ENCODE measurements around the gene SIRT1. TPM values are rescaled to one million over a fixed set of nuclear protein-coding genes. Genes with fewer than 3 reads are reported as not detected.

The SIRT1 gene
- total RNA-seq, 2 experiments from 2014 or later, result 20.7 to 23.4 TPM

DNA sequence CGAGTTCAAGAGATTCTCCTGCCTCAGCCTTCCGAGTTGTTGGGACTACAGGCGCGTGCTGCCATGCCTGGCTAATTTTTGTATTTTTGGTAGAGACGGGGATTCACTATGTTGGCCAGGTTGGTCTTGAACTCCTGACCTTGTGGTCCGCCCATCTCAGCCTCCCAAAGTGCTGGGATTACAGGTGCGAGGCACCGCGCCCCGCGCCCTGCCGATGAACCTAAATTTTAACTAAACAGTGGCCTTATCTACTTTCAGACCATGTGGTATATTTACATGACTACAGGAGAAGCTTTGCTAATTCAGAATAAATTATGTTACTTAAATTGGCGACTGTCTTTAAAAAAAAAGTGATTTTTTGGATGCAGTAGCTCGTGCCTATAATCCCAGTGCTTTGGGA is 9.2 kb downstream of the SIRT1 start:
- Mint-ChIP-seq H3K4me1 (peaks cover 18% of the 10 kb centered on the region), H3K27ac (no peak overlapping the region), H3K9me3 (ENCODE audit: low read depth) (no peaks in the 10 kb centered on the region), H3K36me3 (peaks cover 57% of the 10 kb centered on the region), H3K27me3 (no peaks in the 10 kb centered on the region), H3K4me3 (no peak overlapping the region)
- CTCF ChIA-PET, result no interaction called here
- ATAC-seq, result no peak
- DNase-seq, result no peak

DNA sequence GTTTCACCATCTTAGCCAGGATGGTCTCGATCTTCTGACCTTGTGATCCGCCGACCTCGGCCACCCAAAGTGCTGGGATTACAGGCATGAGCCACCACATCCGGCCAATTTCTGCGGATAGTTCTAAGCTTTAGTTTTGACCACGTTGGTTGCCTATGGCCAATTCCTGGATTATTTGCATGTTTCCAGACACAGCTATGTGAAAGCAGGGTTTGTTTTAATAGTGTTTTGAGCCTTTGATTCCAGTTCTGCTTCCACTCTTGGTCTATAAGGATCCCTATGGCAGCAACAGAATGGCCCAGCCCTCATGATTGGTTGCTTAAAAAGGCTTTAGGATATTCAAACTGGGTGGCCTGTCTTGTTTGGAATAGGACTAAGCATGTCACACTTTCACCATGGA is 19.1 kb downstream of the SIRT1 start:
- no peaks in the 10 kb centered on the region for H3K27me3 Mint-ChIP-seq
- ATAC-seq, result no peak
- H3K4me3 Mint-ChIP-seq, result no peak overlapping the region
- no peak overlapping the region for H3K27ac Mint-ChIP-seq
- CTCF ChIA-PET, result interaction anchor here (2.1 kb wide), 1 partner anchor 12 kb away, joined by 4 read pairs; no protein-coding TSS in a partner anchor
- peaks cover 65% of the 10 kb centered on the region for H3K36me3 Mint-ChIP-seq
- DNase-seq, result no peak
- H3K4me1 Mint-ChIP-seq, result peaks cover 5% of the 10 kb centered on the region
- no peaks in the 10 kb centered on the region for H3K9me3 Mint-ChIP-seq (ENCODE audit: low read depth)

DNA sequence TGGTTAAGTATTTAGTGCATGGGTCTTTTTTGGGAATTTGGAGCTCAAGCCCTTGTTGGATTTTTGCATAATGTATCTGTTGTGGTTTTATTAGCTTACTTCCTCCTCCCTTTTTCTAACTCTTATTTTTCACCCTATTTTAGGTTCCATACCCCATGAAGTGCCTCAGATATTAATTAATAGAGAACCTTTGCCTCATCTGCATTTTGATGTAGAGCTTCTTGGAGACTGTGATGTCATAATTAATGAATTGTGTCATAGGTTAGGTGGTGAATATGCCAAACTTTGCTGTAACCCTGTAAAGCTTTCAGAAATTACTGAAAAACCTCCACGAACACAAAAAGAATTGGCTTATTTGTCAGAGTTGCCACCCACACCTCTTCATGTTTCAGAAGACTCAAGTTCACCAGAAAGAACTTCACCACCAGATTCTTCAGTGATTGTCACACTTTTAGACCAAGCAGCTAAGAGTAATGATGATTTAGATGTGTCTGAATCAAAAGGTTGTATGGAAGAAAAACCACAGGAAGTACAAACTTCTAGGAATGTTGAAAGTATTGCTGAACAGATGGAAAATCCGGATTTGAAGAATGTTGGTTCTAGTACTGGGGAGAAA is 28.0 kb downstream of the SIRT1 start:
- Mint-ChIP-seq H3K27ac (no peak overlapping the region), H3K4me1 (peaks cover 12% of the 10 kb centered on the region), H3K36me3 (peaks cover 59% of the 10 kb centered on the region), H3K27me3 (no peaks in the 10 kb centered on the region), H3K9me3 (ENCODE audit: low read depth) (no peaks in the 10 kb centered on the region), H3K4me3 (no peak overlapping the region)
- CTCF ChIA-PET, result interaction anchor here (1.5 kb wide), 1 partner anchor 57 kb away, joined by 4 read pairs; no protein-coding TSS in a partner anchor
- no peak for ATAC-seq
- DNase-seq, result no peak

DNA sequence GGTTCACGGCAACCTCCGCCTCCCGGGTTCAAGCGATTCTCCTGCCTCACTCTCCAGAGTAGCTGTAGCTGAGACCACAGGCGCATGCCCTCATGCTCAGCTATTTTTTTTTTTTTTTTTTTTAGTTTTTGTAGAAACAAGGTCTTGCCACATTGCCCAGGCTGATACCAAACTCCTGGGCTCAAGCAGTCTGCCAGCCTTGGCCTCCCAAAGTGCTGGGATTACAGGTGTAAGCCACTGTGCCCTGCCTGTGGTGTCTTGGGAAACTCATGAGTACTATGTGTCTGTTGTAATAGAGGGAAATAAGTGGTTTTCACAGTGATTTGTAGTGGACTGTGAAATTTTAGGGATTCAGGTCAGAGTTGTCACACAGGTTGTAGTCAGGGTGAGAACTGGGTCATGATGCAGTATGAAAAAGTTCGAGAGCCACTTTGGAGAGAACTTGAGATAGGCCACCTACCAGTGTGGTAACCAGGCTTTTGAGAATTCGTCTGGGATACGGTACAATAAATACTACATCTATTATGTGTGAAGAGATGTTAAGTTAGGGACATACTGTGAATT is 30.4 kb downstream of the SIRT1 start:
- peaks cover 49% of the 10 kb centered on the region for H3K36me3 Mint-ChIP-seq
- H3K27me3 Mint-ChIP-seq, result no peaks in the 10 kb centered on the region
- peaks cover 16% of the 10 kb centered on the region for H3K4me1 Mint-ChIP-seq
- DNase-seq, result no peak
- H3K9me3 Mint-ChIP-seq (ENCODE audit: low read depth), result no peaks in the 10 kb centered on the region
- no peak overlapping the region for H3K27ac Mint-ChIP-seq
- CTCF ChIA-PET, result interaction anchor here (1.4 kb wide), 2 partner anchors 20 to 40 kb away, joined by 3 to 4 read pairs; no protein-coding TSS in a partner anchor
- ATAC-seq, result no peak
- no peak overlapping the region for H3K4me3 Mint-ChIP-seq

DNA sequence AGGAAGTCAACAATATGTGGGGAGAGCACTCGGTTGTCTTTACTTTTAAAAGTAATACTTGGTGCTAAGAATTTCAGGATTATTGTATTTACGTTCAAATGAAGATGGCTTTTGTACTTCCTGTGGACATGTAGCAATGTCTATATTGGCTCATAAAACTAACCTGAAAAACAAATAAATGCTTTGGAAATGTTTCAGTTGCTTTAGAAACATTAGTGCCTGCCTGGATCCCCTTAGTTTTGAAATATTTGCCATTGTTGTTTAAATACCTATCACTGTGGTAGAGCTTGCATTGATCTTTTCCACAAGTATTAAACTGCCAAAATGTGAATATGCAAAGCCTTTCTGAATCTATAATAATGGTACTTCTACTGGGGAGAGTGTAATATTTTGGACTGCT is 32.7 kb downstream of the SIRT1 start:
- Mint-ChIP-seq H3K27me3 (no peaks in the 10 kb centered on the region), H3K9me3 (ENCODE audit: low read depth) (no peaks in the 10 kb centered on the region), H3K4me1 (peaks cover 15% of the 10 kb centered on the region), H3K27ac (peak overlapping the region; percentile 36), H3K36me3 (peaks cover 37% of the 10 kb centered on the region), H3K4me3 (no peak overlapping the region)
- DNase-seq (no peak), ATAC-seq (no peak)
- CTCF ChIA-PET, result interaction anchor here (1.2 kb wide), 2 partner anchors 12 to 62 kb away, joined by 3 to 4 read pairs; no protein-coding TSS in a partner anchor

DNA sequence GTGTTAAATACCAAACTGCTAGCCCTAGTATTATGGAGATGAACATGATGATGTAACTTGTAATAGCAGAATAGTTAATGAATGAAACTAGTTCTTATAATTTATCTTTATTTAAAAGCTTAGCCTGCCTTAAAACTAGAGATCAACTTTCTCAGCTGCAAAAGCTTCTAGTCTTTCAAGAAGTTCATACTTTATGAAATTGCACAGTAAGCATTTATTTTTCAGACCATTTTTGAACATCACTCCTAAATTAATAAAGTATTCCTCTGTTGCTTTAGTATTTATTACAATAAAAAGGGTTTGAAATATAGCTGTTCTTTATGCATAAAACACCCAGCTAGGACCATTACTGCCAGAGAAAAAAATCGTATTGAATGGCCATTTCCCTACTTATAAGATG is 33.2 kb downstream of the SIRT1 start:
- CTCF ChIA-PET, result interaction anchor here (1.2 kb wide), 1 partner anchor 12 kb away, joined by 3 read pairs; no protein-coding TSS in a partner anchor

DNA sequence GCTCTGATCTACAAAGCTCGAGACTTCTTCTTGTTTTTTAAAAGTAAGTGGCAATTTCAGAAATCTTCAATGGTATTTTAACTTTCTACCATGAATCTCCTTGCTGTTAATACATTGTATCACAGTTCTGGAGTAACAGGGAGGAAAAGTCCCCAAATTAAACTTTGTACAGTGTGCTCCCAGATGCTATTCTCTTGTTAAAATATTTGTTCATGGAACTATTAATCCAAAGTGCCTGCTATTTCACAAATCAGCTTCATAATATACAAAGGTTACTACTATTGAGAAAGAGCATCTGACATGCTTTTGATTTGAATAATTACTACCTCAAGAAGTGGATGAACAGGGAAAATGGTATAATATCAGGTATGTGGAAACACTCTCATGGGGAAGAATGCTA is 36.6 kb downstream of the SIRT1 start:
- H3K4me1 Mint-ChIP-seq, result peaks cover 11% of the 10 kb centered on the region
- H3K36me3 Mint-ChIP-seq, result peaks cover 31% of the 10 kb centered on the region
- H3K27ac Mint-ChIP-seq, result no peak overlapping the region
- no peak overlapping the region for H3K4me3 Mint-ChIP-seq
- no peaks in the 10 kb centered on the region for H3K27me3 Mint-ChIP-seq
- DNase-seq (no peak), ATAC-seq (no peak)
- CTCF ChIA-PET, result no interaction called here
- H3K9me3 Mint-ChIP-seq (ENCODE audit: low read depth), result no peaks in the 10 kb centered on the region

More for the DNA sequence above, 33.2 kb downstream of the SIRT1 start:
- Mint-ChIP-seq H3K4me1 (peaks cover 13% of the 10 kb centered on the region), H3K27me3 (no peaks in the 10 kb centered on the region), H3K9me3 (ENCODE audit: low read depth) (no peaks in the 10 kb centered on the region), H3K4me3 (no peak overlapping the region), H3K27ac (no peak overlapping the region), H3K36me3 (peaks cover 34% of the 10 kb centered on the region)
- ATAC-seq (no peak), DNase-seq (no peak)

DNA sequence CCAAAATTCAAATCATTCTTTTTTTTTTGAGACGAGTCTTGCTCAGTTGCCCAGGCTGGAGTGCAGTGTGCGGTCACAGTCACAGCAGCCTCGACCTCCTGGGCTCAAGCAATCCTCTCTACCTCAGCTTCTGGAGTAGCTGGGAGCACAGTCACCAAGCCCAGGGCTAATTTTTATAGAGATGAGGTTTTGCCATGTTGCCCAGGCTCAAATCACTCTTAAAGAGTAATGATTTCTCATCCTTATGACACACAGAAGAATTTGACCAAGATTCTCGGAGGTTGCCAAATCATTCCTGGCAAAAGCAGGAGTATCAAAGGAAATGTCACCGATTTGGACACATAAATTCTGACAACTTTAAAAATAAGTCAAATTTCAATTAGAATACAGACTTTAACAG is 39.1 kb downstream of the SIRT1 start:
- H3K27me3 Mint-ChIP-seq, result no peaks in the 10 kb centered on the region
- H3K9me3 Mint-ChIP-seq (ENCODE audit: low read depth), result no peaks in the 10 kb centered on the region
- ATAC-seq (no peak), DNase-seq (no peak)
- H3K4me1 Mint-ChIP-seq, result peaks cover 1% of the 10 kb centered on the region
- no peak overlapping the region for H3K27ac Mint-ChIP-seq
- CTCF ChIA-PET, result no interaction called here
- no peak overlapping the region for H3K4me3 Mint-ChIP-seq
- H3K36me3 Mint-ChIP-seq, result peaks cover 29% of the 10 kb centered on the region

DNA sequence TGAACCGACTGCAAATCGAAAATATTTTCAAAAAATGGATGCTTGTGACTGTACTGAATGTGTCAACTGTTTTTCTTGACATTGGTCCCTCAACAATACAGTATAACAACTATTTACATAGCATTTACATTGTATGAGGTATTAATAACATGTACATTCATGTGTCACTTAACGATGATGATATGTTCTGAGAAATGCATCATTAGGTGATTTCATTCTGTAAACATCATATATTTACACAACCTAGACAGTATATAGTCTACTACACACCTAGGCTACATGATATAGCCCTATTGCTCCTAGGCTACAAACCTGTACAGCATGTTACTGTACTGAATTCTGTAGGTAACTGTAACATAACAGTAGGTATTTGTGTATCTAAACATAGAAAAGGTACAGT is 39.7 kb downstream of the SIRT1 start:
- H3K4me3 Mint-ChIP-seq, result no peak overlapping the region
- H3K4me1 Mint-ChIP-seq, result no peaks in the 10 kb centered on the region
- H3K27me3 Mint-ChIP-seq, result no peaks in the 10 kb centered on the region
- H3K36me3 Mint-ChIP-seq, result peaks cover 28% of the 10 kb centered on the region
- no peaks in the 10 kb centered on the region for H3K9me3 Mint-ChIP-seq (ENCODE audit: low read depth)
- DNase-seq, result no peak
- ATAC-seq, result no peak
- no peak overlapping the region for H3K27ac Mint-ChIP-seq
- CTCF ChIA-PET, result no interaction called here

DNA sequence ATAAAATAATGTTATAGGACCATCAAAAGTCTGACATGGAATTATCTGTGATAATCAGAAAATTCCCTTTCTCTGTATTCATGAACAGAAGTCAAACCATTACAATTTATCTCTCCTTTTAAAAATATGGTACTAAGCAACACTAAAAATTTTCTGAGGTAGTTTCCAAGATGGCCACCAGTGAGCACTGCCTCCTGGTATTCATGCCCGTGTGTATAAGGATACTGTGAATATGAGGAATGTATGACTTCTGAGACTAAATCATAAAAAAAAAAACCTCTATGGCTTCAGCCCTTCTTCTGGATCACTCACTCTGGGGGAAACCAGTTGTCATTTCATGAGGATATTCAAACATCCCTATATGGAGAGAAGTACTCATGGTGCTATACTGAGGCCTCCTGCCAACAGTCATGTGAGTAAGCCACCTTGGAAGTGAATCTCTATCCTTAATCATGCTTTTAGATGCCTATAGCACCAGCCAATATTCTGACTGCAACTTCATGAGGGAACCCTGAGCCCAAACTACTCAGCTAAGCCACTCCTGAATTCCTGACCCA is 41.1 kb downstream of the SIRT1 start:
- CTCF ChIA-PET, result no interaction called here
- Mint-ChIP-seq H3K36me3 (peaks cover 25% of the 10 kb centered on the region), H3K4me1 (no peaks in the 10 kb centered on the region), H3K27ac (no peak overlapping the region), H3K4me3 (no peak overlapping the region), H3K27me3 (no peaks in the 10 kb centered on the region), H3K9me3 (ENCODE audit: low read depth) (no peaks in the 10 kb centered on the region)
- no peak for ATAC-seq
- no peak for DNase-seq

DNA sequence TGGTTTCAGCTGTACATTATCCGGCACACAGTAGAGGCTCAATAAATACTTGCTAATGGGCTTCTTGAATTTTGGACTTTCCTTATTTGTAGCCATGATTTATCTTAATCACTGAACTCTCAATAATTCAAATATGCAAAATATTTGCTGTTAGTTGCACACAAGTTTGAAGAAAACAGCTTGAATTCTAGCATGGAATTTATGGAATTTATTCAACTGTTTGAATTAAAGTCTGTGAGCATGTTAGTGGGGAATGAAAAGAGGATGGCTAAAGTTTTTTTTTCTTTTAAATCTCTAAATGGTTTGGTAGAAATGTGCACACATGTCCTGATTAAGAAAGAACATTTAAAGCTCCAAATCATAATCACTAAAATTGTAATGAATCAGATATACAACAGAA is 42.5 kb downstream of the SIRT1 start:
- ATAC-seq (no peak), DNase-seq (no peak)
- no peak overlapping the region for H3K27ac Mint-ChIP-seq
- no peaks in the 10 kb centered on the region for H3K27me3 Mint-ChIP-seq
- H3K4me3 Mint-ChIP-seq, result no peak overlapping the region
- CTCF ChIA-PET, result no interaction called here
- peaks cover 32% of the 10 kb centered on the region for H3K36me3 Mint-ChIP-seq
- no peaks in the 10 kb centered on the region for H3K9me3 Mint-ChIP-seq (ENCODE audit: low read depth)
- H3K4me1 Mint-ChIP-seq, result no peaks in the 10 kb centered on the region

DNA sequence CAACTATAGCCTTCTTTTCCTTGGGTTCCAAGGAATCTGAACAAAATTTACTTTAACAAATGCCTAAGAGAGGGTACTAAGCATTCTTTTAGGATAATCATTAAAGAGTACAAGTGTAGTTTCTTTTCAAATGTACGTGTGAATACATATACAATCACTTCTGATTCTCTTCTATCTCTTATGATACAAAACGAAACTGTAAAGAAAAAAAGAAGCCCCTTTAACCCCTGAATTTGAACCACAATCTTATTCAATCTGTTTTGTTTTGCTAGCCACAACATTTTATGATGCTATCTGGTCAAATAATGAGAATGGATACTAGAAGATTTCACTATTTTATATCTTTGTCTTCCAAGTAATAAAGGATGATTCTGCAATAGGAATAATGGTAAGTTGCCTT is 48.7 kb downstream of the SIRT1 start:
- DNase-seq, result no peak
- Mint-ChIP-seq H3K9me3 (ENCODE audit: low read depth) (no peaks in the 10 kb centered on the region), H3K27ac (no peak overlapping the region), H3K36me3 (peaks cover 30% of the 10 kb centered on the region), H3K4me1 (peaks cover 12% of the 10 kb centered on the region), H3K4me3 (no peak overlapping the region), H3K27me3 (no peaks in the 10 kb centered on the region)
- ATAC-seq, result no peak
- CTCF ChIA-PET, result no interaction called here

DNA sequence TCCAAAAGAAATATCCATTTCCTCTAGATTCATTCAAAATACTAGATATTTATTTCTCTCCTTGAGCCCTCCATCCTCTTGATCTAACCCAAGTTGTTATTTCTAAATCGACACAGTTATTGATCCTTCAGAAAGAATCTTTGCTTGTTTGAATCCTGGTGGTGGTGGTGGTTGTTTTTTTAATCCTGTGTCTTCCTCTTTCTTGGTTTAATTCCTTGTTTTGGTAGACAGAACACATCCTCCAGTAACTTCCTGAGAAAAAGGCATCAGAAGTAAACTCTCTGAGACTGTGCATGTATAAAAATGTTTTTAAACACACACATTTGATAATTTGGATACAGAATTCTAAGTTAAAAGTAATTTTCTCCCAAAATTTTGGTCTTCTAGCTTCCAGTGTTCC is 49.9 kb downstream of the SIRT1 start:
- no peak for DNase-seq
- CTCF ChIA-PET, result interaction anchor here (0.6 kb wide), 1 partner anchor 20 kb away, joined by 4 read pairs; no protein-coding TSS in a partner anchor
- H3K36me3 Mint-ChIP-seq, result peaks cover 35% of the 10 kb centered on the region
- H3K9me3 Mint-ChIP-seq (ENCODE audit: low read depth), result no peaks in the 10 kb centered on the region
- peaks cover 12% of the 10 kb centered on the region for H3K4me1 Mint-ChIP-seq
- no peak overlapping the region for H3K4me3 Mint-ChIP-seq
- H3K27me3 Mint-ChIP-seq, result no peaks in the 10 kb centered on the region
- ATAC-seq, result no peak
- H3K27ac Mint-ChIP-seq, result no peak overlapping the region

DNA sequence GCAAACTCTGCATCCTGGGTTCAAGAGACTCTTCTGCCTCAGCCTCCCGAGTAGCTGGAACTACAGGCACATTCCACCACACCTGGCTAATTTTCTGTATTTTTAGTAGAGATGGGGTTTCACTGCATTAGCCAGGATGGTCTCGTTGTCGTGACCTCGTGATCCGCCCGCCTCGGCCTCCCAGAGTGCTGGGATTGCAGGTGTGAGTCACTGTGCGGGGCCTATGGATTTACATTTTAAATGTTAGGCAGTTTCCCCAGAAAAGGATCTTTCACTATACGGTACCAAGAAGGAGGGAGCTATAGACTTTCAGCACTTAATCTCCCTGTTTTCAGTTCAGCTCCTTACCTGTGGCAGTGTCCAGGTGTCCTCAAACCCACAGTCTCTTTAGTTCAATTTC is 50.8 kb downstream of the SIRT1 start:
- H3K27me3 Mint-ChIP-seq, result no peaks in the 10 kb centered on the region
- CTCF ChIA-PET, result no interaction called here
- no peak overlapping the region for H3K4me3 Mint-ChIP-seq
- peaks cover 36% of the 10 kb centered on the region for H3K36me3 Mint-ChIP-seq
- no peaks in the 10 kb centered on the region for H3K9me3 Mint-ChIP-seq (ENCODE audit: low read depth)
- H3K27ac Mint-ChIP-seq, result no peak overlapping the region
- ATAC-seq, result no peak
- no peak for DNase-seq
- H3K4me1 Mint-ChIP-seq, result peaks cover 12% of the 10 kb centered on the region
